Measurements from ENCODE around the gene PEMT. TPM values are rescaled to one million over a fixed set of nuclear protein-coding genes. Genes with fewer than 3 reads are reported as not detected.

Gene PEMT
- total and polyA plus RNA-seq, 2 of the 4 experiments (the other 2 are of a cell fraction), result 23.3 to 49.5 TPM

DNA sequence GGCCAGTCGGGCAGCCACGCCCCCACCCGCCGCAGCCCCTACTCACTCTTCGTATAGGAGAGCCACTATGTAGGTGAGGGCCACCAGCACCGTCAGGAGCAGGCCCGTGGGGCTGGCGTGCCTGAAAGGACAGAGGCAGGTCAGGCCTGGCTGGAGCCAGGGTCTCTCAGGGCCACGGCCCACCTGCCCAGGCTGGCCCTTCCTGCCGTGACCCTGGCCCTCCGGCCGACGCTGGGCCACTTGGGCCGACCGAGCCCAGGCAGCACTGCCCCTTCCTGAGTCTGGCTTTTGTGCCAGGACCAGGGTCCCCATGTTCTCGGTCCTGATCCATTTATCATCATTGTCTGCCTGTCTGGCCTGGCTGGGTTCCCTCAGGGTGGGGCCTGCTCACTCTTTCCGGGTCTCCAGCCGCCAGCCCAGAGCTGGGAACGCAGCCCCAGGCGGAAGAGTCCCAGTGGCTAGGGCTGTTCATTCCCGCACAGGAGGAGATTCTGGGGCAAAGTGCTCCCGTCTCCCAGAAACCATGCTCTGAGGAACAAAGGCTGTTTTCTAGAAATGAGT, 85.2 kb downstream of the PEMT start:
- no peak overlapping the region for H3K56ac ChIP-seq (ENCODE audit: extremely low read depth, insufficient read depth, low read length)
- ATAC-seq (ENCODE audit: low read depth) (no peak), DNase-seq (no peak)
- H3K36me3 ChIP-seq (ENCODE audit: control insufficient read depth, insufficient read depth, low read length), result no peaks in the 10 kb centered on the region
- H4K91ac ChIP-seq (ENCODE audit: insufficient read depth, low read depth, low read length), result no peak overlapping the region
- H4K5ac ChIP-seq (ENCODE audit: low read depth, low read length), result no peak overlapping the region
- H3K27me3 ChIP-seq (ENCODE audit: control insufficient read depth, insufficient read depth, low read length), result 0 out of 2 replicates have a peak, but pooled peaks cover 1% of the 10 kb centered on the region
- no TSS peak for BruUV-seq (replicated peaks)
- intact Hi-C loops (cut with micrococcal nuclease), result no loop called here
- H3K14ac ChIP-seq (replicated peaks; ENCODE audit: low read depth, low read length), result no peak overlapping the region
- TF ChIP-seq SMC3 (IDR thresholded peaks at IDR 0.05; ENCODE audit: low read depth, low read length), result no peak
- no peak for TF ChIP-seq BHLHE40 (IDR thresholded peaks at IDR 0.05; ENCODE audit: low read depth, low read length)
- no peak for TF ChIP-seq MXI1 (IDR thresholded peaks at IDR 0.05; ENCODE audit: borderline replicate concordance, low read depth, low read length)
- no peak for TF ChIP-seq NFE2L2 (IDR thresholded peaks at IDR 0.05; ENCODE audit: low read depth, low read length)
- TF ChIP-seq USF2 (IDR thresholded peaks at IDR 0.05; ENCODE audit: low read depth, low read length), result no peak
- TF ChIP-seq POLR2A (IDR thresholded peaks at IDR 0.05; ENCODE audit: low read depth, low read length), result no peak
- no peak for TF ChIP-seq RCOR1 (IDR thresholded peaks at IDR 0.05; ENCODE audit: insufficient replicate concordance, low read length)
- TF ChIP-seq FOS (IDR thresholded peaks at IDR 0.05; ENCODE audit: low read depth, low read length), result no peak
- TF ChIP-seq RFX5 (IDR thresholded peaks at IDR 0.05; ENCODE audit: low read depth, low read length), result no peak
- TF ChIP-seq, protein P1, sequence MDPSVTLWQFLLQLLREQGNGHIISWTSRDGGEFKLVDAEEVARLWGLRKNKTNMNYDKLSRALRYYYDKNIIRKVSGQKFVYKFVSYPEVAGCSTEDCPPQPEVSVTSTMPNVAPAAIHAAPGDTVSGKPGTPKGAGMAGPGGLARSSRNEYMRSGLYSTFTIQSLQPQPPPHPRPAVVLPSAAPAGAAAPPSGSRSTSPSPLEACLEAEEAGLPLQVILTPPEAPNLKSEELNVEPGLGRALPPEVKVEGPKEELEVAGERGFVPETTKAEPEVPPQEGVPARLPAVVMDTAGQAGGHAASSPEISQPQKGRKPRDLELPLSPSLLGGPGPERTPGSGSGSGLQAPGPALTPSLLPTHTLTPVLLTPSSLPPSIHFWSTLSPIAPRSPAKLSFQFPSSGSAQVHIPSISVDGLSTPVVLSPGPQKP (IDR thresholded peaks at IDR 0.05; ENCODE audit: borderline replicate concordance, low read depth, low read length), result no peak
- no peaks in the 10 kb centered on the region for H3K4me1 ChIP-seq (ENCODE audit: control insufficient read depth, insufficient read depth, low read length)
- no peaks in the 10 kb centered on the region for H3K9me3 ChIP-seq (ENCODE audit: control insufficient read depth, insufficient read depth, low read length)
- no peak overlapping the region for H2AFZ ChIP-seq (replicated peaks; ENCODE audit: low read length, poor library complexity)
- H3K9ac ChIP-seq (ENCODE audit: low read depth, low read length), result no peak overlapping the region
- H2BK15ac ChIP-seq (ENCODE audit: low read depth, low read length), result no peak overlapping the region
- ChIA-PET POLR2A (ENCODE audit: unreplicated experiment) (no interaction called here), CTCF (no interaction called here)
- H3K4ac ChIP-seq (ENCODE audit: low read depth, low read length), result no peak overlapping the region
- no peak overlapping the region for H2BK5ac ChIP-seq (ENCODE audit: low read depth, low read length, poor library complexity, severe bottlenecking)
- no peak overlapping the region for H3K27ac ChIP-seq (ENCODE audit: insufficient read depth, low read length)
- no peak overlapping the region for H2AK9ac ChIP-seq (replicated peaks; ENCODE audit: low read depth, low read length, poor library complexity)
- WGBS, 2 experiments (ENCODE audit: extremely low coverage in 2 of 2, insufficient read length in 1 of 2), result 87% methylated on average over 19 of the region's 22 CpGs; no CpG with 5 or more reads in 1 of the 2 experiments
- H2AK5ac ChIP-seq (ENCODE audit: low read depth, low read length), result no peak overlapping the region
- H4K20me1 ChIP-seq (ENCODE audit: insufficient read depth, low read length), result peaks cover under 1% of the 10 kb centered on the region; the same call in 1 of the 2 replicates
- H3K18ac ChIP-seq (ENCODE audit: low read depth, low read length), result no peak overlapping the region
- H2BK120ac ChIP-seq (ENCODE audit: low read depth, low read length), result no peak overlapping the region
- dilution Hi-C loops (cut with HindIII; ENCODE audit: low sequenced_read_pairs, unreplicated experiment), result no loop called here
- no peak overlapping the region for H4K8ac ChIP-seq (ENCODE audit: low read depth in 2 of 2, low read length in 2 of 2)
- no peak overlapping the region for H3K23ac ChIP-seq (ENCODE audit: low read depth, low read length)
- H2BK20ac ChIP-seq (ENCODE audit: low read depth, low read length), result no peak overlapping the region
- in situ Hi-C loops (cut with MboI; ENCODE audit: low sequenced_read_pairs), result no loop called here
- H3K4me3 ChIP-seq (ENCODE audit: insufficient read depth, low read depth, low read length), result no peak overlapping the region
- no peaks in the 10 kb centered on the region for H3K79me1 ChIP-seq (ENCODE audit: low read depth in 1 of 2, low read length in 2 of 2)
- no peak overlapping the region for H3K4me2 ChIP-seq (ENCODE audit: low read depth, low read length)
- H3K9me1 ChIP-seq (ENCODE audit: insufficient read depth, low read length), result no peaks in the 10 kb centered on the region

Measured in IMR-90 (cell line).